SU-DHL-6 (cell line): ENCODE results near the gene CACNB2.

ENCODE experiments used
- H2AFZ ChIP-seq: fragments of 200-600 bp; sonication (generic); 2 replicates; pipeline ENCODE4 v1.6.1; 2014; ENCODE audit warnings: low read depth, mild to moderate bottlenecking, moderate library complexity, mixed read lengths, antibody characterized with exemption, low read length; ENCODE audit not compliant: severe bottlenecking
- H3F3A ChIP-seq: fragments of 200-600 bp; shearing (Covaris generic); 2 replicates; pipeline ENCODE4 v1.6.0; 2016; ENCODE audit warnings: antibody characterized with exemption, mild to moderate bottlenecking; ENCODE audit not compliant: insufficient read depth
- H3K27ac ChIP-seq: fragments of 200-600 bp; sonication (generic); 2 replicates; pipeline ENCODE4 v1.5.1; 2016; ENCODE audit warnings: low read depth, mild to moderate bottlenecking, low read length, moderate library complexity, mixed read lengths
- H3K27me3 ChIP-seq: fragments of 200-600 bp; sonication (generic), shearing (Covaris generic); 2 replicates; pipeline ENCODE4 v1.6.0; 2014; ENCODE audit warnings: mild to moderate bottlenecking, low read length
- H3K36me3 ChIP-seq: fragments of 200-600 bp; sonication (generic); 2 replicates; pipeline ENCODE4 v1.6.1; 2014; ENCODE audit warnings: mild to moderate bottlenecking, low read length, mixed read lengths
- H3K4me2 ChIP-seq: fragments of 300-600, 200-600 bp; shearing (Covaris generic), sonication (generic); 2 replicates; pipeline ENCODE4 v1.6.0; 2014; ENCODE audit warnings: low read length, low read depth, mild to moderate bottlenecking; ENCODE audit not compliant: poor library complexity, severe bottlenecking
- H3K4me3 ChIP-seq: fragments of 200-600 bp; sonication (generic); 2 replicates; pipeline ENCODE4 v1.5.1; 2014; ENCODE audit warnings: antibody characterized with exemption, low read length, mild to moderate bottlenecking, mixed read lengths; ENCODE audit not compliant: insufficient read depth, poor library complexity, severe bottlenecking
- H3K79me2 ChIP-seq: fragments of 200-600 bp; sonication (generic); 2 replicates; pipeline ENCODE4 v1.6.1; 2014; ENCODE audit warnings: mild to moderate bottlenecking, low read length, moderate library complexity; ENCODE audit not compliant: insufficient read depth
- H3K9ac ChIP-seq: fragments of 200-600 bp; sonication (generic); 2 replicates; pipeline ENCODE4 v1.7.0; 2014; ENCODE audit warnings: mild to moderate bottlenecking, low read length
- H3K9me2 ChIP-seq: fragments of 200-600 bp; sonication (generic); replicated peaks from 2 replicates; pipeline ENCODE4 v1.6.1; 2014; ENCODE audit warnings: low read length; ENCODE audit not compliant: insufficient read depth
- H3K9me3 ChIP-seq: fragments of 200-600 bp; sonication (generic); 2 replicates; pipeline ENCODE4 v1.6.1; 2014; ENCODE audit warnings: low read length, mixed read lengths; ENCODE audit not compliant: insufficient read depth
- H4K20me1 ChIP-seq: fragments of 200-600 bp; sonication (generic); 2 replicates; pipeline ENCODE4 v1.6.1; 2014; ENCODE audit warnings: low read depth, mild to moderate bottlenecking, antibody characterized with exemption, low read length, moderate library complexity, mixed read lengths
- EZH2phosphoT487 ChIP-seq: fragments of 200-600 bp; sonication (generic), shearing (Covaris generic); conservative IDR thresholded peaks from 2 replicates; pipeline ENCODE4 v1.6.1; 2018; ENCODE audit warnings: mild to moderate bottlenecking, antibody characterized with exemption, low read length, moderate library complexity, mixed read lengths
- TF ChIP-seq, protein P1 (sequence below): fragments of 200-600 bp; sonication (generic); IDR thresholded peaks from one replicate; pipeline ENCODE4 v1.5.1; 2017; ENCODE audit warnings: antibody characterized with exemption, mild to moderate bottlenecking, low read length, moderate library complexity; ENCODE audit not compliant: insufficient read depth, poor library complexity, severe bottlenecking

Gene CACNB2

DNA sequence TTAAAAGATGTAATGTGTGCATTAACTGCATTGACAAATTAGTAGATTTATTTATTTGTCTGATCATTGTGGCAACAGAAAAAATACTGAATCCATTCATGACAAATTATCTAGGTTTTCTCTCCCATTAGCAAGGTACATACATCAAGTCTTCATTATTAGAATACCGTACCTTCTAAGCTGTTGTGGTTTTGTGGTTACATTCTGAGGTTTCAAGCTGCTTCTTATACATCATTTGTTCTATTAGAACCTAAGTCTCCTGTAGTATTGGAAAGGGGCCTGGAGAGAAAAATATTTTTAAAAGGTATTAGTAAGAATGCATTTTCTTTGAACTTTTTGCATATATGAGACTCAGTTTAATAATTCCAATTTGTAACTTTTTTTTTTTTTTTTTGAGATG is 26.3 kb upstream of the CACNB2 start:
- H3K4me3 ChIP-seq = no peak overlapping the region
- TF ChIP-seq, protein P1, sequence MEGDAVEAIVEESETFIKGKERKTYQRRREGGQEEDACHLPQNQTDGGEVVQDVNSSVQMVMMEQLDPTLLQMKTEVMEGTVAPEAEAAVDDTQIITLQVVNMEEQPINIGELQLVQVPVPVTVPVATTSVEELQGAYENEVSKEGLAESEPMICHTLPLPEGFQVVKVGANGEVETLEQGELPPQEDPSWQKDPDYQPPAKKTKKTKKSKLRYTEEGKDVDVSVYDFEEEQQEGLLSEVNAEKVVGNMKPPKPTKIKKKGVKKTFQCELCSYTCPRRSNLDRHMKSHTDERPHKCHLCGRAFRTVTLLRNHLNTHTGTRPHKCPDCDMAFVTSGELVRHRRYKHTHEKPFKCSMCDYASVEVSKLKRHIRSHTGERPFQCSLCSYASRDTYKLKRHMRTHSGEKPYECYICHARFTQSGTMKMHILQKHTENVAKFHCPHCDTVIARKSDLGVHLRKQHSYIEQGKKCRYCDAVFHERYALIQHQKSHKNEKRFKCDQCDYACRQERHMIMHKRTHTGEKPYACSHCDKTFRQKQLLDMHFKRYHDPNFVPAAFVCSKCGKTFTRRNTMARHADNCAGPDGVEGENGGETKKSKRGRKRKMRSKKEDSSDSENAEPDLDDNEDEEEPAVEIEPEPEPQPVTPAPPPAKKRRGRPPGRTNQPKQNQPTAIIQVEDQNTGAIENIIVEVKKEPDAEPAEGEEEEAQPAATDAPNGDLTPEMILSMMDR = no peak
- TF ChIP-seq EZH2phosphoT487 = no peak
- no peaks in the 10 kb centered on the region for H3K27me3 ChIP-seq
- no peaks in the 10 kb centered on the region for H4K20me1 ChIP-seq
- no peak overlapping the region for H3K9ac ChIP-seq
- no peaks in the 10 kb centered on the region for H3F3A ChIP-seq
- H3K36me3 ChIP-seq = no peaks in the 10 kb centered on the region
- H3K27ac ChIP-seq = no peak overlapping the region
- no peaks in the 10 kb centered on the region; the same call in 1 of the 2 replicates for H3K9me2 ChIP-seq
- H3K9me3 ChIP-seq = no peaks in the 10 kb centered on the region
- H2AFZ ChIP-seq = no peak overlapping the region
- no peak overlapping the region for H3K4me2 ChIP-seq
- no peaks in the 10 kb centered on the region for H3K79me2 ChIP-seq

DNA sequence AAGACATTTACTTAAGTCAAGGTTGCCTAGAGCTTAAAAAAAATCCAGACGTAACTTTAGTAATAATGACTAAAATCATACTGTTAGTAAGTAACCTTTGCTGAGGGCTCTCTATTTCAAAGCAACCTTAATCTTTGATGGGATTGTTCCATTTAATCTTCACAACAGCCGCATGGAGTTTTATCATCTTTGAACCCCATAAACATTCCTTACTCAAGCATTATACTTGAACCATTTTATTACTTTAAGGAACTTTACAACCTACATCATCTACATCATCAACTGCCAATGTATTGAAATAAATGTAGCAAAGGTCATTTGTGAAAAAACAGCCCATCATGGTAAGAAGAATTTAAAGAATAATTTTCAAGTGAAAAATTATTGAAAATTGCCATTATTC is 22.9 kb upstream of the CACNB2 start:
- Histone ChIP-seq H2AFZ (no peak overlapping the region), H4K20me1 (no peaks in the 10 kb centered on the region), H3K9me2 (no peaks in the 10 kb centered on the region; the same call in 1 of the 2 replicates), H3K27ac (no peak overlapping the region), H3K79me2 (no peaks in the 10 kb centered on the region), H3K9ac (no peak overlapping the region), H3K4me2 (no peak overlapping the region), H3K4me3 (no peak overlapping the region), H3K36me3 (no peaks in the 10 kb centered on the region), H3K9me3 (no peaks in the 10 kb centered on the region), H3F3A (no peaks in the 10 kb centered on the region), H3K27me3 (no peaks in the 10 kb centered on the region)
- no peak for TF ChIP-seq EZH2phosphoT487
- TF ChIP-seq, protein P1 = no peak

DNA sequence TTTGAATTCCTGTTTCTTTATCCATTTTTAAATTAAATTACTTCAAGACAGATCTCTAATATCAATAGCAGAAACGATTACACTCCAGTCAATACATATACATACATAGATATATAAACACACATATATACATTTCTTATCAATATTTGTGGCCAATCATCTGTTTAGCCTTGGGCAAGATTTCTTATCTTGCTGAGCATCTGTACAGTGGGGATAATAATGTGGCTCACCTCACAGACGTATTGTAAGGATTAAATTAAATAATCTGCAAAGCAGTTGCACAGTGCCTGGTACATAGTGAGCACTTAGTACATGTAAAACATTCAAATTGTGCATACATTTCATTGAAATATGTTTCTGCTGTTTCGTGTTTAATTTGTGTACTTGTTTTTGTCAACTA is 17.5 kb upstream of the CACNB2 start:
- H3K4me3 ChIP-seq = no peak overlapping the region
- no peaks in the 10 kb centered on the region for H3K27me3 ChIP-seq
- no peaks in the 10 kb centered on the region for H3K36me3 ChIP-seq
- no peaks in the 10 kb centered on the region for H3K79me2 ChIP-seq
- TF ChIP-seq, protein P1 = no peak
- TF ChIP-seq EZH2phosphoT487 = no peak
- H3F3A ChIP-seq = no peaks in the 10 kb centered on the region
- no peak overlapping the region for H3K4me2 ChIP-seq
- H3K9me3 ChIP-seq = no peaks in the 10 kb centered on the region
- H3K27ac ChIP-seq = no peak overlapping the region
- no peak overlapping the region for H3K9ac ChIP-seq
- no peaks in the 10 kb centered on the region; the same call in 1 of the 2 replicates for H3K9me2 ChIP-seq
- H4K20me1 ChIP-seq = no peaks in the 10 kb centered on the region
- H2AFZ ChIP-seq = no peak overlapping the region

DNA sequence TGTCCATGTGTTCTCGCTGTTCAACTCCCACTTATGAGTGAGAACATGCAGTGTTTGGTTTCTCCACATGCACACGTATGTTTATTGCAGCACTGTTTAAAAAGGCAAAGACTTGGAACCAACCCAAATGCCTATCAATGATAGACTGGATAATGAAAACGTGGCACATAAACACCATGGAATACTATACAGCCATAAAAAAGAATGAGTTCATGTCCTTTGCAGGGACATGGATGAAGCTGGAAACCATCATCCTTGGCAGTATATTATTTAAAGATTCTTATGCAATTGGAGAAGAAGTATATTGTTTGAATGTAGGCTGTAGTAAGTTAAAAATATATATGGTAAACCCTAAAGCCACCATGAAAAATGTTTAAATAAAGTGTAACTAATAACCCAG is 7.2 kb upstream of the CACNB2 start:
- TF ChIP-seq, protein P1 = no peak
- no peak for TF ChIP-seq EZH2phosphoT487
- Histone ChIP-seq H3K27ac (no peak overlapping the region), H3K9me2 (no peaks in the 10 kb centered on the region), H4K20me1 (no peaks in the 10 kb centered on the region), H3K36me3 (no peaks in the 10 kb centered on the region), H3K4me2 (no peak overlapping the region), H3K4me3 (no peak overlapping the region), H2AFZ (no peak overlapping the region), H3F3A (no peaks in the 10 kb centered on the region), H3K9ac (no peak overlapping the region), H3K79me2 (no peaks in the 10 kb centered on the region), H3K27me3 (no peaks in the 10 kb centered on the region), H3K9me3 (no peaks in the 10 kb centered on the region)
